Measurements from ENCODE around the gene PET100.

Gene PET100

DNA sequence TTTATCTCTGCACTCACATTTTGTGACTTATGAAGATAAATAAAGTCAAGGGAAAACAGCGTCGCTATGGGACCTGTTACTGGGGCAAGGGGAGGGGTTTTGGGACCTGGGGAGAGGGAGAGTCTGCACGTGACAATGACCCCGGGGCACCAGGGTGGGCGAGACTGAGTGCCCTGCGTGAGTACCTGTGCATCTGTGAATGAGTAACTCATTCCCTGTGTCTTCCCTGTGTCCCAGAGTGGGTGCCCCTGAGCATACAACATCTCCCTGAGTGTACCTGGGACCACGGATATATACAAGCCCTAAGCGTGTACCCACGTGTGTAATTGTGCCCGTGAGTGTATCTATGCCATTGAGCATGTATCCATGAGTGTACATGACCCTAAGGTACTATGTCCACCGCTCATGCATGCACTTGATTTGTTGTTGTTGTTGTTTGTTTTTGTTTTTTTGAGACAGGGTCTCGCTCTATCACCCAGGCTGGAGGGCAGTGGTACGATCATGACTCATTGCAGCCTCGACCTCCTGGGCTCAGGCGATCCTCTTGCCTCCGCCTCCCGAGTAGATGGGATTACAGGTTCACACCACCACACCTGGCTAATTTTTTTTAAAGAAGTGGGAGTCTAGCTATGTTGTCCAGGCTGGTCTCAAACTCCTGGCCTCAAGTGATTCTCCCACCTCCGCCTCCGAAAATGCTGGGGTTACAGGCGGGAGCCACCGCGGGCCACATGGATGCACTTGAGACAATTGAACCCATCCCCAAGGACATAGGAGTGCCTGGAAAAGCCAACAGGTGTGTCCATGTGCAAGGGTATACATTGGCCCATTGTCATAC is 50.4 kb downstream of the PET100 start:
- no peak for DNase-seq (ENCODE audit: low read depth)

GRCh38 chr19:7680606-7681339 is 51.2 kb downstream of the PET100 start, which contains the start of gene TRAPPC5:
Gene TRAPPC5 (plus strand): TSS chr19:7680833. CDS start chr19:7682254, 1,421 bp downstream.
- peak; percentile 63 for DNase-seq (ENCODE audit: low read depth)

Data from stimulated activated CD8-positive, alpha-beta memory T cell treated with anti-CD3 and anti-CD28 coated beads, Interleukin-15, amount 100 ng/mL, for 1 hour (primary cell).